GM12864 (cell line): ENCODE results near the gene STIM1.
"Not testable (repeated sequence)": the region's sequence is repeated elsewhere in the genome, so short reads cannot be mapped to it uniquely, and the experiment has no call there.

ENCODE experiments used
- DNase-seq: peaks from one replicate; pipeline ENCODE4 v3.0.0-alpha.2; 2011; ENCODE audit warnings: low read depth
- H3K4me3 ChIP-seq: 2 replicates; pipeline ENCODE4 v1.5.1; 2011; ENCODE audit warnings: mild to moderate bottlenecking, low read depth, low read length, control low read depth
- CTCF ChIP-seq: IDR thresholded peaks from 2 replicates; pipeline ENCODE4 v1.5.1; 2011; ENCODE audit warnings: low read depth, mild to moderate bottlenecking, moderate library complexity, low read length, control low read depth, inconsistent platforms; ENCODE audit errors: missing control alignments

The STIM1 gene

GRCh38 chr11:4040461-4040860, 185.0 kb downstream of the STIM1 start:
- no peak for DNase-seq
- no peak for TF ChIP-seq CTCF
- H3K4me3 ChIP-seq: no peak overlapping the region

GRCh38 chr11:4041731-4042391, 186.4 kb downstream of the STIM1 start:
- no peak for TF ChIP-seq CTCF
- no peak overlapping the region for H3K4me3 ChIP-seq
- DNase-seq: no peak

- no peak for DNase-seq
- no peak for TF ChIP-seq CTCF
- no peak overlapping the region for H3K4me3 ChIP-seq
Measured at GRCh38 chr11:4044976-4045646, 189.6 kb downstream of the STIM1 start.

- DNase-seq: no peak
Measured at GRCh38 chr11:4048340-4048739, 192.9 kb downstream of the STIM1 start.

GRCh38 chr11:4049006-4049405, 193.5 kb downstream of the STIM1 start:
- H3K4me3 ChIP-seq: no peak overlapping the region
- TF ChIP-seq CTCF: no peak
- DNase-seq: no peak

More at GRCh38 chr11:4048340-4048739, 192.9 kb downstream of the STIM1 start:
- TF ChIP-seq CTCF: no peak
- no peak overlapping the region for H3K4me3 ChIP-seq

GRCh38 chr11:4050138-4050537, 194.7 kb downstream of the STIM1 start:
- no peak for TF ChIP-seq CTCF
- no peak for DNase-seq
- no peak overlapping the region for H3K4me3 ChIP-seq

- H3K4me3 ChIP-seq, DNase-seq: not testable (repeated sequence)
Measured at GRCh38 chr11:4053200-4053599, 197.7 kb downstream of the STIM1 start.
